HEK293T (cell line): ENCODE data around the gene ANO6.

Source experiments
- CTBP1 ChIP-seq: fragments of 450-650 bp; IDR thresholded peaks from 2 replicates; pipeline ENCODE4 v1.6.1; 2016; ENCODE audit warnings: borderline replicate concordance
- FOXM1 ChIP-seq: fragments of 450-650 bp; IDR thresholded peaks from 2 replicates; pipeline ENCODE4 v1.6.1; 2017; ENCODE audit warnings: mild to moderate bottlenecking, borderline replicate concordance
- HDGF ChIP-seq: fragments of 450-650 bp; IDR thresholded peaks from 2 replicates; pipeline ENCODE4 v1.6.1; 2017; ENCODE audit warnings: antibody characterized with exemption, borderline replicate concordance
- NFRKB ChIP-seq: fragments of 450-650 bp; IDR thresholded peaks from 2 replicates; pipeline ENCODE4 v1.6.1; 2016; ENCODE audit warnings: mild to moderate bottlenecking, moderate library complexity
- SP1 ChIP-seq: fragments of 450-650 bp; IDR thresholded peaks from 2 replicates; pipeline ENCODE4 v1.6.1; 2017
- SUZ12 ChIP-seq: fragments of 450-650 bp; IDR thresholded peaks from 2 replicates; pipeline ENCODE4 v1.6.1; 2016; ENCODE audit warnings: mild to moderate bottlenecking
- TARDBP ChIP-seq: fragments of 450-650 bp; IDR thresholded peaks from 2 replicates; pipeline ENCODE4 v1.6.1; 2016

DNA sequence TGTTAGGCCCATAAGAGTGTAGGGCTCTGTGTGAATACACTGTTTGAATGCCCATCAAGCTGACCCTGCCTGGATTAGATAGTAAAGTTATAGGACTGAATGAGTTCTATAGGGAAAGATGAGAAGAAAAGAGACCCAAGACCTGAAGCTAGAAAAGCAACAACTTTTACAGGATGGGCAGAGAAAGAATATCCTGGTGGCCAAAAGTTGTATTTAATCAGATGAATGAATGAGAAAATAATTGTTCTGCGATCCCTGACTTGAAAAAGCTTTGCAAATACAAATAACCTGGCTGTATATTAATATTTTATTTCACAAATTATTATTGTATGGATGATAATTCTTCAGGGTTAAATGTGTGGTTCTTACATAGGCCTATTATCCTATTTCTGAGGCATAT is 2.8 kb upstream of the ANO6 start:
- TF ChIP-seq CTBP1, result no peak
- TF ChIP-seq NFRKB, result no peak
- TF ChIP-seq SUZ12, result no peak
- TF ChIP-seq HDGF, result no peak
- TF ChIP-seq SP1, result no peak
- no peak for TF ChIP-seq FOXM1
- TF ChIP-seq TARDBP, result no peak
